ENCODE results near the gene TMEM256. TPM values are rescaled to one million over a fixed set of nuclear protein-coding genes. Genes with fewer than 3 reads are reported as not detected.

TMEM256 gene
- total and polyA plus RNA-seq, 9 of the 15 experiments (the other 6 are each of a cell fraction or from before 2014, with no cell fraction given) = 43.4 to 177 (median 68.5) TPM

DNA sequence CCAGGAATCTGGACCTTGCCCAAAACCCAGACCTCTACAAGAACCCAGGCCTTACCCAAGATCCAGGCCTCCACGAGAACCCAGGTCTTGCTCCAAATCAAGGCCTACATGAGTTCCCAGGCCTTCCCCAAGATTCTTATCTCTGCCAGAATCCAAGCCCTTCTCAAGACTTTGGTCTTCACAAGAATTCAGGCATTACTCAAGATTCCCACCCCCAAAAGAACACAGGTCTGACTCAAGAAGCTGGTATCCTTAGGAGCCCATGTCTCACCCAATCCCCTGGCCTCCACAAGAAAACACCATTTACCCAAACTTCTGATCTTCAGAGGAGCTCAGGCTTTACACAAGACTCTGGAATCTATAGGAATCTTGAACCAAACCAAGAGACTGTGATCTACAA lies 27.3 kb upstream of the TMEM256 start (continued):
- TF ChIP-seq CUX1 (CRISPR knock-in tag; IDR thresholded peaks at IDR 0.05) = no peak
- TF ChIP-seq ETS2 (tag; IDR thresholded peaks at IDR 0.05; ENCODE audit: borderline replicate concordance, poor library complexity, severe bottlenecking) = no peak
- no peak for TF ChIP-seq XRCC5 (IDR thresholded peaks at IDR 0.05; ENCODE audit: low read depth, low read length)
- TF ChIP-seq ZNF830 (CRISPR knock-in tag; IDR thresholded peaks at IDR 0.05) = no peak
- no peak for TF ChIP-seq TSC22D4 (tag; IDR thresholded peaks at IDR 0.05)
- no peak for TF ChIP-seq CREB1 (IDR thresholded peaks at IDR 0.05)
- TF ChIP-seq CREB1 (CRISPR knock-in tag; IDR thresholded peaks at IDR 0.05) = no peak
